H9 (cell line): ENCODE results near the gene PHC3. TPM values are rescaled to one million over a fixed set of nuclear protein-coding genes. Genes with fewer than 3 reads are reported as not detected.

Source experiments
- DNase-seq: peaks from one replicate; pipeline ENCODE4 v3.0.0-alpha.2; 2017
- H2AFZ ChIP-seq: one replicate; pipeline ENCODE4 v1.6.1; 2013; ENCODE audit warnings: mild to moderate bottlenecking, low read length, control low read depth, moderate library complexity
- H2AK5ac ChIP-seq: 2 replicates; pipeline ENCODE4 v1.6.1; 2013; ENCODE audit warnings: low read length, control low read depth, mixed read lengths; ENCODE audit not compliant: insufficient read length
- H2BK120ac ChIP-seq: one replicate; pipeline ENCODE4 v1.6.1; 2013; ENCODE audit warnings: low read depth, mild to moderate bottlenecking, low read length, control low read depth, inconsistent platforms; ENCODE audit not compliant: poor library complexity, severe bottlenecking
- H2BK12ac ChIP-seq: 2 replicates; pipeline ENCODE4 v1.6.1; 2013; ENCODE audit warnings: low read length, control low read depth, mixed read lengths, low read depth; ENCODE audit not compliant: insufficient read length
- H2BK15ac ChIP-seq: 2 replicates; pipeline ENCODE4 v1.6.1; 2013; ENCODE audit warnings: low read depth, low read length, control low read depth
- H2BK20ac ChIP-seq: one replicate; pipeline ENCODE4 v1.6.1; 2013; ENCODE audit warnings: low read depth, mild to moderate bottlenecking, low read length, control low read depth, inconsistent platforms; ENCODE audit not compliant: poor library complexity, severe bottlenecking
- H2BK5ac ChIP-seq: 2 replicates; pipeline ENCODE4 v1.6.1; 2013; ENCODE audit warnings: low read length, control low read depth, mixed read lengths; ENCODE audit not compliant: insufficient read length
- H3K14ac ChIP-seq: 2 replicates; pipeline ENCODE4 v1.6.1; 2013; ENCODE audit warnings: low read length, control low read depth; ENCODE audit not compliant: insufficient read depth
- H3K18ac ChIP-seq: 2 replicates; pipeline ENCODE4 v1.6.1; 2013; ENCODE audit warnings: low read depth, mild to moderate bottlenecking, mixed read lengths, low read length, control low read depth; ENCODE audit not compliant: insufficient read length
- H3K23ac ChIP-seq: 2 replicates; pipeline ENCODE4 v1.6.1; 2013; ENCODE audit warnings: low read length, control low read depth, mixed read lengths, low read depth; ENCODE audit not compliant: insufficient read length
- H3K23me2 ChIP-seq: 2 replicates; pipeline ENCODE4 v1.6.1; 2013; ENCODE audit warnings: low read depth, mild to moderate bottlenecking, mixed read lengths, low read length, control low read depth; ENCODE audit not compliant: insufficient read length, poor library complexity, severe bottlenecking
- H3K27ac ChIP-seq: 2 replicates; pipeline ENCODE4 v1.5.1; 2013; ENCODE audit warnings: low read length, control low read depth, mixed read lengths, low read depth; ENCODE audit not compliant: insufficient read length
- H3K27me3 ChIP-seq: 2 replicates; pipeline ENCODE4 v1.6.1; 2013; ENCODE audit warnings: low read length, control low read depth, inconsistent platforms; ENCODE audit not compliant: insufficient read depth
- H3K4ac ChIP-seq: 2 replicates; pipeline ENCODE4 v1.6.1; 2013; ENCODE audit warnings: low read depth, mild to moderate bottlenecking, control low read depth, inconsistent platforms, low read length, moderate library complexity
- H3K4me1 ChIP-seq: 2 replicates; pipeline ENCODE4 v1.6.1; 2013; ENCODE audit warnings: low read length, control low read depth, inconsistent platforms; ENCODE audit not compliant: insufficient read depth
- H3K4me2 ChIP-seq: 2 replicates; pipeline ENCODE4 v1.6.1; 2013; ENCODE audit warnings: low read length, control low read depth, mixed read lengths; ENCODE audit not compliant: insufficient read length, insufficient read depth
- H3K56ac ChIP-seq: 2 replicates; pipeline ENCODE4 v1.6.1; 2013; ENCODE audit warnings: low read depth, mild to moderate bottlenecking, mixed read lengths, low read length, control low read depth; ENCODE audit not compliant: insufficient read length
- H3K79me1 ChIP-seq: 2 replicates; pipeline ENCODE4 v1.6.1; 2013; ENCODE audit warnings: low read depth, mild to moderate bottlenecking, moderate library complexity, low read length, control low read depth, inconsistent platforms; ENCODE audit not compliant: insufficient read depth, poor library complexity, severe bottlenecking
- H3K79me2 ChIP-seq: 2 replicates; pipeline ENCODE4 v1.6.1; 2013; ENCODE audit warnings: low read length, control low read depth, inconsistent platforms; ENCODE audit not compliant: insufficient read depth
- H3K9ac ChIP-seq: 2 replicates; pipeline ENCODE4 v1.6.1; 2013; ENCODE audit warnings: low read length, control low read depth, mixed read lengths; ENCODE audit not compliant: insufficient read length; ENCODE audit errors: extremely low read depth
- H3K9me3 ChIP-seq: one replicate; pipeline ENCODE4 v1.6.1; 2013; ENCODE audit warnings: low read depth, low read length, inconsistent platforms; ENCODE audit not compliant: control insufficient read depth
- H3T11ph ChIP-seq: one replicate; pipeline ENCODE4 v1.6.1; 2013; ENCODE audit warnings: mild to moderate bottlenecking, low read length, control low read depth, inconsistent platforms
- H4K20me1 ChIP-seq: one replicate; pipeline ENCODE4 v1.6.1; 2013; ENCODE audit not compliant: control insufficient read depth, insufficient read length, insufficient read depth
- H4K5ac ChIP-seq: 2 replicates; pipeline ENCODE4 v1.6.1; 2013; ENCODE audit warnings: low read depth, mild to moderate bottlenecking, mixed read lengths, low read length, control low read depth; ENCODE audit not compliant: insufficient read length
- H4K8ac ChIP-seq: replicated peaks from 2 replicates; pipeline ENCODE4 v1.6.1; 2013; ENCODE audit warnings: low read length, control low read depth, mixed read lengths, low read depth; ENCODE audit not compliant: insufficient read length
- H4K91ac ChIP-seq: 2 replicates; pipeline ENCODE4 v1.6.1; 2013; ENCODE audit warnings: low read depth, mild to moderate bottlenecking, moderate library complexity, mixed read lengths, low read length, control low read depth; ENCODE audit not compliant: insufficient read length
- H3K27ac Mint-ChIP-seq, 3 experiments: 2 replicates in 2 of 3; 3 replicates in 1 of 3; pipeline ENCODE4 v1.8.0; 2020 to 2021; ENCODE audit warnings: mixed read lengths in 3 of 3, mild to moderate bottlenecking in 1 of 3, moderate library complexity in 1 of 3
- H3K27me3 Mint-ChIP-seq: 2 replicates; pipeline ENCODE4 v1.8.0; 2021; ENCODE audit warnings: low read depth, mild to moderate bottlenecking, moderate library complexity, mixed read lengths
- H3K36me3 Mint-ChIP-seq, 3 experiments: 2 replicates in 2 of 3; 3 replicates in 1 of 3; pipeline ENCODE4 v1.8.0; 2020 to 2021; ENCODE audit warnings: low read depth in 3 of 3, mixed read lengths in 3 of 3; ENCODE audit not compliant: insufficient read depth in 1 of 3
- H3K4me1 Mint-ChIP-seq, 2 experiments: 2 replicates each; pipeline ENCODE4 v1.8.0; 2020; ENCODE audit warnings: mixed read lengths in 2 of 2
- H3K4me3 Mint-ChIP-seq, 2 experiments: 2 replicates in 1 of 2; 3 replicates in 1 of 2; pipeline ENCODE4 v1.8.0; 2020 to 2021; ENCODE audit warnings: mild to moderate bottlenecking in 2 of 2, mixed read lengths in 2 of 2, moderate library complexity in 1 of 2
- H3K9me3 Mint-ChIP-seq, 2 experiments: 2 replicates in 1 of 2; 3 replicates in 1 of 2; pipeline ENCODE4 v1.8.0; 2020; ENCODE audit warnings: mild to moderate bottlenecking in 2 of 2, mixed read lengths in 2 of 2, moderate library complexity in 1 of 2
- WGBS: extraction: QIAGEN DNeasy Blood & Tissue Kit; methylation state at CpG from one replicate; pipeline ENCODE4 v1.1.7; 2013; ENCODE audit warnings: missing lambda C conversion rate, low lambda C conversion rate, mixed read lengths; ENCODE audit not compliant: insufficient read length; ENCODE audit errors: extremely low coverage; 5-methylcytosine and 5-hydroxymethylcytosine counted together
- total RNA-seq: library from RNA; stranded (reverse); gene quantifications from 2 replicates; pipeline ENCODE4 v1.2.1, GENCODE V29; 2021
- TF ChIP-seq, protein P1 (sequence below): fragments of 200-600 bp; sonication (generic); conservative IDR thresholded peaks from 3 replicates; pipeline ENCODE4 v1.8.0; 2021; ENCODE audit warnings: antibody characterized with exemption, mild to moderate bottlenecking

Gene PHC3
- total RNA-seq, 1 experiment from 2014 or later = 26.4 TPM

DNA sequence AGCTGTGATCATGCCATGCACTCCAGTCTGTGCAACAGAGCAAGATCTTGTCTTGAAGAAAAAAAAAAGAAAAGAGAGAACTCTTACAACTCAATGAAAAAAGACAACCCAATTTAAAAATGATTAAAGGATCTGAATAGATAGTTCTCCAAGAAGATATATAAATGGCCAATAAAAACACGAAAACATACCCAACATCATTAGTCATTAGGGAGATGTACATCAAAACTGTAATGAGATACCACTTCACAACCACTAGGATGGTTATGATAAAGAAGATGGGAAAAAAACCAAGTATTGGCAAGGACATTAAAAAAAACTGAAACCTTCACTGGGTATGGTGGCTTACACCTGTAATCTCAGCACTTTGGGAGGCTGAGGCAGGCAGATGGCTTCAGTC, 38.3 kb upstream of the PHC3 start:
- H3K36me3 Mint-ChIP-seq = peaks cover 0 to 3% (median 2%) of the 10 kb centered on the region in 3 experiments; a peak in 2 of 7 replicates

More for the DNA sequence above, 38.3 kb upstream of the PHC3 start:
- Histone ChIP-seq H2BK5ac (no peak overlapping the region), H2BK20ac (no peak overlapping the region), H3K9ac (no peak overlapping the region), H2AFZ (no peak overlapping the region), H2AK5ac (no peak overlapping the region), H3K9me3 (no peaks in the 10 kb centered on the region), H2BK12ac (no peak overlapping the region), H3K18ac (no peak overlapping the region), H3K79me1 (no peaks in the 10 kb centered on the region), H3K27ac (no peak overlapping the region), H3K27me3 (no peaks in the 10 kb centered on the region), H3K4me2 (no peak overlapping the region), H4K5ac (no peak overlapping the region), H4K8ac (no peak overlapping the region), H3K23me2 (peaks cover 6% of the 10 kb centered on the region), H3K23ac (no peak overlapping the region), H3K79me2 (peaks cover 7% of the 10 kb centered on the region; the same call in 1 of the 2 replicates), H3K4ac (no peak overlapping the region), H3T11ph (no peak overlapping the region), H2BK120ac (no peak overlapping the region), H3K4me1 (no peaks in the 10 kb centered on the region), H3K56ac (no peak overlapping the region), H4K20me1 (no peaks in the 10 kb centered on the region), H3K14ac (no peak overlapping the region), H2BK15ac (no peak overlapping the region), H4K91ac (no peak overlapping the region)
- H3K27ac Mint-ChIP-seq = no peak overlapping the region; a peak in 1 of 7 replicates
- TF ChIP-seq, protein P1, sequence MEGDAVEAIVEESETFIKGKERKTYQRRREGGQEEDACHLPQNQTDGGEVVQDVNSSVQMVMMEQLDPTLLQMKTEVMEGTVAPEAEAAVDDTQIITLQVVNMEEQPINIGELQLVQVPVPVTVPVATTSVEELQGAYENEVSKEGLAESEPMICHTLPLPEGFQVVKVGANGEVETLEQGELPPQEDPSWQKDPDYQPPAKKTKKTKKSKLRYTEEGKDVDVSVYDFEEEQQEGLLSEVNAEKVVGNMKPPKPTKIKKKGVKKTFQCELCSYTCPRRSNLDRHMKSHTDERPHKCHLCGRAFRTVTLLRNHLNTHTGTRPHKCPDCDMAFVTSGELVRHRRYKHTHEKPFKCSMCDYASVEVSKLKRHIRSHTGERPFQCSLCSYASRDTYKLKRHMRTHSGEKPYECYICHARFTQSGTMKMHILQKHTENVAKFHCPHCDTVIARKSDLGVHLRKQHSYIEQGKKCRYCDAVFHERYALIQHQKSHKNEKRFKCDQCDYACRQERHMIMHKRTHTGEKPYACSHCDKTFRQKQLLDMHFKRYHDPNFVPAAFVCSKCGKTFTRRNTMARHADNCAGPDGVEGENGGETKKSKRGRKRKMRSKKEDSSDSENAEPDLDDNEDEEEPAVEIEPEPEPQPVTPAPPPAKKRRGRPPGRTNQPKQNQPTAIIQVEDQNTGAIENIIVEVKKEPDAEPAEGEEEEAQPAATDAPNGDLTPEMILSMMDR = no peak
- peaks cover 0 to 11% of the 10 kb centered on the region in 2 experiments; a peak in 4 of 5 replicates for H3K9me3 Mint-ChIP-seq
- DNase-seq = no peak
- WGBS = no CpG with 5 or more reads among the region's 1 CpG
- no peaks in the 10 kb centered on the region for H3K27me3 Mint-ChIP-seq
- H3K4me3 Mint-ChIP-seq = no peak overlapping the region
- peaks cover 9 to 18% of the 10 kb centered on the region in 2 experiments for H3K4me1 Mint-ChIP-seq
